ENCODE data around the gene ELOVL3.
"Not testable (repeated sequence)": the region's sequence is repeated elsewhere in the genome, so short reads cannot be mapped to it uniquely, and the experiment has no call there.

The ELOVL3 gene

GRCh38 chr10:102225646-102226541 is at the start of gene ELOVL3:
TSS of gene ELOVL3 (plus strand) at chr10:102226299. CDS start at chr10:102226549, 250 bp downstream.
- Histone ChIP-seq H3K4me3 (ENCODE audit: low read depth in 1 of 2, low read length in 2 of 2) (peak within 1 kb of the TSS; percentile 61 to 69), H3K9me3 (ENCODE audit: control insufficient read depth in 1 of 2, low read length in 2 of 2) (no peaks in the 10 kb centered on the region), H3K27ac (ENCODE audit: low read depth, low read length) (peak within 1 kb of the TSS; percentile 34), H3K4me1 (ENCODE audit: control insufficient read depth in 1 of 2, insufficient read depth in 2 of 2, low read length in 2 of 2) (peaks cover 11 to 21% of the 10 kb centered on the region in 2 donors), H3K9ac (ENCODE audit: low read depth in 1 of 2, low read length in 2 of 2) (peak within 1 kb of the TSS; percentile 51 to 57), H3K36me3 (ENCODE audit: control insufficient read depth in 1 of 2, insufficient read depth in 2 of 2, low read length in 2 of 2) (no peaks in the 10 kb centered on the region), H3K27me3 (ENCODE audit: control insufficient read depth in 1 of 2, insufficient read depth in 2 of 2, low read length in 2 of 2) (peaks cover 20 to 24% of the 10 kb centered on the region in 2 donors)

- Histone ChIP-seq H3K4me1 (ENCODE audit: control insufficient read depth in 1 of 2, insufficient read depth in 2 of 2, low read length in 2 of 2) (peaks cover 12 to 15% of the 10 kb centered on the region in 2 donors), H3K9ac (ENCODE audit: low read depth in 1 of 2, low read length in 2 of 2) (no peak overlapping the region), H3K4me3 (ENCODE audit: low read depth in 1 of 2, low read length in 2 of 2) (no peak overlapping the region), H3K36me3 (ENCODE audit: control insufficient read depth in 1 of 2, insufficient read depth in 2 of 2, low read length in 2 of 2) (no peaks in the 10 kb centered on the region), H3K9me3 (ENCODE audit: control insufficient read depth in 1 of 2, low read length in 2 of 2) (peaks cover 3 to 11% of the 10 kb centered on the region in 2 donors), H3K27me3 (ENCODE audit: control insufficient read depth in 1 of 2, insufficient read depth in 2 of 2, low read length in 2 of 2) (no peaks in the 10 kb centered on the region), H3K27ac (ENCODE audit: low read depth, low read length) (no peak overlapping the region)
Measured at GRCh38 chr10:102184606-102185005, 41.5 kb upstream of the ELOVL3 start.

GRCh38 chr10:102185272-102185671 is 40.8 kb upstream of the ELOVL3 start:
- Histone ChIP-seq H3K27me3 (ENCODE audit: control insufficient read depth in 1 of 2, insufficient read depth in 2 of 2, low read length in 2 of 2) (no peaks in the 10 kb centered on the region), H3K27ac (ENCODE audit: low read depth, low read length) (no peak overlapping the region), H3K4me1 (ENCODE audit: control insufficient read depth in 1 of 2, insufficient read depth in 2 of 2, low read length in 2 of 2) (peaks cover 12 to 15% of the 10 kb centered on the region in 2 donors), H3K4me3 (ENCODE audit: low read depth in 1 of 2, low read length in 2 of 2) (no peak overlapping the region), H3K9me3 (ENCODE audit: control insufficient read depth in 1 of 2, low read length in 2 of 2) (peaks cover 3 to 11% of the 10 kb centered on the region in 2 donors), H3K9ac (ENCODE audit: low read depth in 1 of 2, low read length in 2 of 2) (no peak overlapping the region), H3K36me3 (ENCODE audit: control insufficient read depth in 1 of 2, insufficient read depth in 2 of 2, low read length in 2 of 2) (no peaks in the 10 kb centered on the region)

DNA sequence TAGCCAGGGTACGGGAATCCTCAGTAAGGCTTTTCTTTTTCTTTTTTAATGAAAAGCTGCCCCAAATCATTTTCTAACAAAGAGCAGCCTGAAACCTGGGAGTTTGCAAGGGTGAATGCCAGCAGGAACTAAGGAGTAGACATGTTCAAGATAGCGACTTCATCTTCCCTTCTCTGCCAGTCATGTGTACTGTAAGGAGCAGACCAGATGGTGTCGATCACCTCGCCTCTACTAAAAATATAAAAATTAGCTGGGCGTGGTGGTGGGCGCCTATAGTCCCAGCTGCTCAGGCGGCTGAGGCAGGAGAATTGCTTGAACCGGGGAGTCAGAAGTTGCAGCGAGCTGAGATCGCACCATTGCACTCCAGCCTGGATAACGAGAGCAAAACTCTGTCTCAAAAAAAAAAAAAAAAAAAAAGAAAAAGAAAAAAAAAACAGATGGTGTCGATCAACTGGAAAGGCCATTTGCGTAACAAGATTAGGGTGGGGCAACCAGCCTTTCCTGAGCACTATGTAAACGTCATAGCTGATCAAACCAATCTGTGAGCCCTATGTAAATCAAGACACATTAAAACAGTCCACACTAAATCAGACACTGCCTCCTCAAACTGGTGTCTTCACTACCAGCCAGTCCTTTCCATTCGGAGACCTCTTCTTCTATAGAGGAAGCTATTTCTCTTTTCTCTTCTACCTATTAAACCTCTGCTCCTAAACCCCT is 40.1 kb upstream of the ELOVL3 start:
- Histone ChIP-seq H3K27ac (ENCODE audit: low read depth, low read length) (no peak overlapping the region), H3K36me3 (ENCODE audit: control insufficient read depth in 1 of 2, insufficient read depth in 2 of 2, low read length in 2 of 2) (no peaks in the 10 kb centered on the region), H3K9ac (ENCODE audit: low read depth in 1 of 2, low read length in 2 of 2) (no peak overlapping the region), H3K4me3 (ENCODE audit: low read depth in 1 of 2, low read length in 2 of 2) (no peak overlapping the region), H3K9me3 (ENCODE audit: control insufficient read depth in 1 of 2, low read length in 2 of 2) (peaks cover 3 to 11% of the 10 kb centered on the region in 2 donors), H3K4me1 (ENCODE audit: control insufficient read depth in 1 of 2, insufficient read depth in 2 of 2, low read length in 2 of 2) (peaks cover 12 to 15% of the 10 kb centered on the region in 2 donors), H3K27me3 (ENCODE audit: control insufficient read depth in 1 of 2, insufficient read depth in 2 of 2, low read length in 2 of 2) (no peaks in the 10 kb centered on the region)

DNA sequence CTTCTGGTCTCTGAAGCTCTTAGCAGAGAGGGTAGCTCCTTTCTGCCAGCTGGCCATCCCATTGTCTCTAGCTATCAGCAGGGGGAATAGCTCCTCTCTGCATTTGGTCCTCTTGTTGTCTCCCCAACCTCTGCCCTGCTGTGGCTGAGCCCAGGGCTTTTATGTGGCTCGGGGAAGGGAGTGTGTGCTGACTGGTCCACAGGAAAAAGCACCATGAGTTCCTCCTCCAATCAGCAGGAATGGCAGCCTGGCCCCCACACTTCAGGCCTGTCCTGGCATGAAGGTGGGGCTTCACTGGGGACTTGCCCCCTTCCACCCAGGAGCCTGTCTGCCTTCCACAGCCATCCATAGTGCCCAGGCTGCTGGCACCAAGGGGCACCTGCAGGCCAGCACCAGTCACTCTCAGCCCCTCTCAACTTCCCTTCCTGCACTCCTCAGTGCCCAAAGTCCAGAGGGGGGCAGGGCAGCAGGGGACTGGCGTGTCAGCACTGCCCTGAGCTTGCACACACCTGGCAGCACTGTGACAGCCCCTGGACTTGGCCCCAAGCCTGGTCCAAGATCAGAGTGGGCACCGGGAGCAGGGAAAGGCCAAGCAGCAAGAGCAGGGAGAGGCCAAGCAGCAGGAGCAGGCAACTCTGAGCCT is 37.7 kb upstream of the ELOVL3 start:
- Histone ChIP-seq H3K4me3 (ENCODE audit: low read depth in 1 of 2, low read length in 2 of 2) (peak overlapping the region in 1 of 2 donors; percentile 28), H3K36me3 (ENCODE audit: control insufficient read depth in 1 of 2, insufficient read depth in 2 of 2, low read length in 2 of 2) (no peaks in the 10 kb centered on the region), H3K9me3 (ENCODE audit: control insufficient read depth in 1 of 2, low read length in 2 of 2) (peaks cover 8 to 11% of the 10 kb centered on the region in 2 donors), H3K27me3 (ENCODE audit: control insufficient read depth in 1 of 2, insufficient read depth in 2 of 2, low read length in 2 of 2) (no peaks in the 10 kb centered on the region), H3K4me1 (ENCODE audit: control insufficient read depth in 1 of 2, insufficient read depth in 2 of 2, low read length in 2 of 2) (peaks cover 12 to 15% of the 10 kb centered on the region in 2 donors), H3K9ac (ENCODE audit: low read depth in 1 of 2, low read length in 2 of 2) (no peak overlapping the region), H3K27ac (ENCODE audit: low read depth, low read length) (no peak overlapping the region)

DNA sequence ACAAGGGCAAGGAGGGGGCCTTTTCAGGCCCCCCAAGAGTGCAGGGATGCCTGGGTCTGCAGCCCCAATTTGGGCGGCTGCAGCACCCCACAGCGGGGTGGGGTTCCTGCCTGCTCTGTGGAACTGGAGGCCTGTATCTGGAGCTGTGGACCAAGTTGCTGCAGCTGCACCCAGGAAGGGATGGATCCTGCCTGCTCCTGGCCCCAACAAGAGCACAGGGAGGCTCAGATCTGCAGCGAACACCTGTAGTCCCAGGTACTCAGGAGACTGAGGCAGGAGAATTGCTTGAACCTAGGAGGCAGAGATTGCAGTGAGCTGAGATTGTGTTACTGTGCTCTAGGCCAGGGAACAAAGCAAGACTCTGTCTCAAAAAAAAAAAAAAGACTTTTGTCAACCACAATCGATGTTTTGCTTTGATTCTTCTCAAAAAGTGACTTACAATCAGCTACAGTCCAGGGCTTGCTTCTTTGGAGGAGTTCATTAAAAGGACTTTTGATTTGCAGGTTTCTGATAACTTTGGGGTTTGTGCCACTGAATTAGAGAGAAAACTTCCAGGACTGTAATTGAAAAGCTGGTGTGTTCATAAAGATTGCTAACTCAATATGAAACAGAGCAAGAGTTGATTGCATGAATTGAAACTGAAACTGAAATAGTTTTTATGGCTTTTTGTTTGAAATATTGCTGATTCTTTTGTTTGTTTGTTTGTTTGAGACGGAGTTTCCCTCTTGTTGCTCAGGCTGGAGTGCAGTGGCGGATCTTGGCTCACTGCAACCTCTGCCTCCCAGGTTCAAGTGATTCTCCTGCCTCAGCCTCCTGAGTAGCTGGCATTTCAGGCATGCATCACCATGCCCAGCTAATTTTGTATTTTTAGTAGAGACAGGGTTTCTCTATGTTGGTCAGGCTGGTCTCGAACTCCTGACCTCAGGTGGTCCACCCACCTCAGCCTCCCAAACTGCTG is 36.9 kb upstream of the ELOVL3 start:
- Histone ChIP-seq H3K4me3 (ENCODE audit: low read depth in 1 of 2, low read length in 2 of 2) (peak overlapping the region; percentile 25 to 28), H3K9me3 (ENCODE audit: control insufficient read depth in 1 of 2, low read length in 2 of 2) (peaks cover 8 to 11% of the 10 kb centered on the region in 2 donors), H3K4me1 (ENCODE audit: control insufficient read depth in 1 of 2, insufficient read depth in 2 of 2, low read length in 2 of 2) (peaks cover 12 to 15% of the 10 kb centered on the region in 2 donors)
- H3K9ac ChIP-seq (ENCODE audit: low read depth in 1 of 2, low read length in 2 of 2); H3K27ac ChIP-seq (ENCODE audit: low read depth, low read length); H3K27me3 ChIP-seq (ENCODE audit: control insufficient read depth in 1 of 2, insufficient read depth in 2 of 2, low read length in 2 of 2); H3K36me3 ChIP-seq (ENCODE audit: control insufficient read depth in 1 of 2, insufficient read depth in 2 of 2, low read length in 2 of 2): not testable (repeated sequence)

- Histone ChIP-seq H3K4me3 (ENCODE audit: low read depth in 1 of 2, low read length in 2 of 2) (no peak overlapping the region), H3K9me3 (ENCODE audit: control insufficient read depth in 1 of 2, low read length in 2 of 2) (peaks cover 0 to 5% of the 10 kb centered on the region in 2 donors), H3K9ac (ENCODE audit: low read depth in 1 of 2, low read length in 2 of 2) (no peak overlapping the region)
Measured at GRCh38 chr10:102191956-102192355, 34.1 kb upstream of the ELOVL3 start.

GRCh38 chr10:102195296-102195870 is 30.7 kb upstream of the ELOVL3 start:
- Histone ChIP-seq H3K4me3 (ENCODE audit: low read depth in 1 of 2, low read length in 2 of 2) (no peak overlapping the region), H3K27me3 (ENCODE audit: control insufficient read depth in 1 of 2, insufficient read depth in 2 of 2, low read length in 2 of 2) (no peaks in the 10 kb centered on the region), H3K9ac (ENCODE audit: low read depth in 1 of 2, low read length in 2 of 2) (no peak overlapping the region), H3K27ac (ENCODE audit: low read depth, low read length) (no peak overlapping the region), H3K36me3 (ENCODE audit: control insufficient read depth in 1 of 2, insufficient read depth in 2 of 2, low read length in 2 of 2) (no peaks in the 10 kb centered on the region), H3K4me1 (ENCODE audit: control insufficient read depth in 1 of 2, insufficient read depth in 2 of 2, low read length in 2 of 2) (no peaks in the 10 kb centered on the region), H3K9me3 (ENCODE audit: control insufficient read depth in 1 of 2, low read length in 2 of 2) (peaks cover 0 to 5% of the 10 kb centered on the region in 2 donors)

More at GRCh38 chr10:102191956-102192355, 34.1 kb upstream of the ELOVL3 start:
- no peaks in the 10 kb centered on the region for H3K36me3 ChIP-seq (ENCODE audit: control insufficient read depth in 1 of 2, insufficient read depth in 2 of 2, low read length in 2 of 2)
- peaks cover 12 to 15% of the 10 kb centered on the region in 2 donors for H3K4me1 ChIP-seq (ENCODE audit: control insufficient read depth in 1 of 2, insufficient read depth in 2 of 2, low read length in 2 of 2)
- no peak overlapping the region for H3K27ac ChIP-seq (ENCODE audit: low read depth, low read length)
- no peaks in the 10 kb centered on the region for H3K27me3 ChIP-seq (ENCODE audit: control insufficient read depth in 1 of 2, insufficient read depth in 2 of 2, low read length in 2 of 2)

DNA sequence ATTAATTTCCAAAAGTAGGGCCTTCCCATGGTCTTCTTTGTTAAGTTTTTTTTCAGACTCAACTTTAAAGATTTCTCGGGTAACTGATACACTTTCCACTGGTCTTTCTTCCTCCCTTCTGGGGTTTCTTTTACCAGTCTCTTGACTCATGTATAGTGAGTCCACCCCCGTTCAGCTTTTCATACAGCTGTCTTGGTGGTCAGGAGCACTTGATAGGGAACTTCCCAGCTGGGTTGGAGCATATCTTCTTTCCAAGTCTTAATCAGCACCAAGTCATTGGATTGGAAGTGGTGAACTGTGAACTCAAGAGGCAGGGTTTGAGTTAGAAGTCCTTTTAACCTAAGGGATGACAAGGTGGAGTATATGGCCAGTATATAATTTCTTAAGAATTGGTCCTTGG is 29.2 kb upstream of the ELOVL3 start:
- H3K4me3 ChIP-seq (ENCODE audit: low read depth in 1 of 2, low read length in 2 of 2), result no peak overlapping the region
- peaks cover 0 to 5% of the 10 kb centered on the region in 2 donors for H3K9me3 ChIP-seq (ENCODE audit: control insufficient read depth in 1 of 2, low read length in 2 of 2)
- H3K27me3 ChIP-seq (ENCODE audit: control insufficient read depth in 1 of 2, insufficient read depth in 2 of 2, low read length in 2 of 2), result no peaks in the 10 kb centered on the region
- H3K4me1 ChIP-seq (ENCODE audit: control insufficient read depth in 1 of 2, insufficient read depth in 2 of 2, low read length in 2 of 2), result no peaks in the 10 kb centered on the region
- H3K9ac ChIP-seq (ENCODE audit: low read depth in 1 of 2, low read length in 2 of 2), result no peak overlapping the region
- H3K36me3 ChIP-seq (ENCODE audit: control insufficient read depth in 1 of 2, insufficient read depth in 2 of 2, low read length in 2 of 2), result no peaks in the 10 kb centered on the region
- no peak overlapping the region for H3K27ac ChIP-seq (ENCODE audit: low read depth, low read length)

Measured in duodenal mucosa (tissue), 2 donors.